Measurements from ENCODE around the gene MRPL21.

DNA sequence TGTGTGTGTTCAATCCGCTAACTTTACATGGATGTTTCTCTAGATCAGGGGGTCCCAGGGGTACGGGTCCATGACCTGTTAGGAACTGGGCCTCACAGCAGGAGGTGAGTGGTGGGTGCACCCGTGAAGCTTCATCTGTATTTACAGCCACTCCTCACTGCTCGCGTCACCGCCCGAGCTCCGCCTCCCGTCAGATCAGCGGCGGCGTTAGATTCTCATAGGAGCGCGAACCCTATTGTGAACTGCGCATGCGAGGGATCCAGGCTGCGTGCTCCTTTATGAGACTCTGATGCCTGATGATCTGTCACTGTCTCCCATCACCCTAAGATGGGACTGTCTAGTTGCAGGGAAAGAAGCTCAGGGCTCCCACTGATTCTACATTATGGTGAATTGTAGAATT lies 45.3 kb upstream of the MRPL21 start:
- TF ChIP-seq, protein P1, sequence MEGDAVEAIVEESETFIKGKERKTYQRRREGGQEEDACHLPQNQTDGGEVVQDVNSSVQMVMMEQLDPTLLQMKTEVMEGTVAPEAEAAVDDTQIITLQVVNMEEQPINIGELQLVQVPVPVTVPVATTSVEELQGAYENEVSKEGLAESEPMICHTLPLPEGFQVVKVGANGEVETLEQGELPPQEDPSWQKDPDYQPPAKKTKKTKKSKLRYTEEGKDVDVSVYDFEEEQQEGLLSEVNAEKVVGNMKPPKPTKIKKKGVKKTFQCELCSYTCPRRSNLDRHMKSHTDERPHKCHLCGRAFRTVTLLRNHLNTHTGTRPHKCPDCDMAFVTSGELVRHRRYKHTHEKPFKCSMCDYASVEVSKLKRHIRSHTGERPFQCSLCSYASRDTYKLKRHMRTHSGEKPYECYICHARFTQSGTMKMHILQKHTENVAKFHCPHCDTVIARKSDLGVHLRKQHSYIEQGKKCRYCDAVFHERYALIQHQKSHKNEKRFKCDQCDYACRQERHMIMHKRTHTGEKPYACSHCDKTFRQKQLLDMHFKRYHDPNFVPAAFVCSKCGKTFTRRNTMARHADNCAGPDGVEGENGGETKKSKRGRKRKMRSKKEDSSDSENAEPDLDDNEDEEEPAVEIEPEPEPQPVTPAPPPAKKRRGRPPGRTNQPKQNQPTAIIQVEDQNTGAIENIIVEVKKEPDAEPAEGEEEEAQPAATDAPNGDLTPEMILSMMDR (IDR thresholded peaks at IDR 0.05; ENCODE audit: low read depth, low read length, poor library complexity, severe bottlenecking): no peak
- TF ChIP-seq EZH2phosphoT487 (IDR thresholded peaks at IDR 0.05; ENCODE audit: borderline replicate concordance, low read length): no peak

All from DOHH2 (cell line).